HS-27A (cell line): Measurements from ENCODE around the gene AFMID.
A peak's percentile ranks its signal among the peaks of the same experiment; 100 is the strongest.
"Not testable (repeated sequence)": the region's sequence is repeated elsewhere in the genome, so short reads cannot be mapped to it uniquely, and the experiment has no call there.

Experiments
- DNase-seq: peaks from one replicate; pipeline ENCODE4 v3.0.0-alpha.2; 2012; ENCODE audit warnings: low read depth, missing footprints

Gene AFMID

GRCh38 chr17:78186692-78187595, at the start of gene AFMID, which contains the start of gene TK1:
AFMID (plus strand) TSS chr17:78187362; CDS start chr17:78187371, 9 bp downstream.
TK1 (minus strand) TSS chr17:78187052; CDS start chr17:78186994, 58 bp downstream.
- DNase-seq = peak; percentile 71

GRCh38 chr17:78137392-78138203, 49.6 kb upstream of the AFMID start:
- DNase-seq = no peak

GRCh38 chr17:78138204-78139060, 48.7 kb upstream of the AFMID start:
- DNase-seq = no peak

- not testable (repeated sequence) for DNase-seq
These were observed 47.3 kb upstream of the AFMID start for GRCh38 chr17:78139861-78140168.

GRCh38 chr17:78140169-78141051, 46.8 kb upstream of the AFMID start:
- no peak for DNase-seq

GRCh38 chr17:78141437-78142118, 45.6 kb upstream of the AFMID start:
- no peak for DNase-seq

- no peak for DNase-seq
These were observed 44.9 kb upstream of the AFMID start for GRCh38 chr17:78142119-78142861.

GRCh38 chr17:78143214-78144146, 43.7 kb upstream of the AFMID start:
- no peak for DNase-seq

GRCh38 chr17:78144147-78144719, 42.9 kb upstream of the AFMID start:
- DNase-seq = no peak

- DNase-seq = no peak
These were observed 42.2 kb upstream of the AFMID start for GRCh38 chr17:78144736-78145641.

- no peak for DNase-seq
These were observed 40.7 kb upstream of the AFMID start for GRCh38 chr17:78146471-78146869.

- no peak for DNase-seq
These were observed 40.3 kb upstream of the AFMID start for GRCh38 chr17:78146881-78147280.

GRCh38 chr17:78147315-78147998, 39.7 kb upstream of the AFMID start:
- DNase-seq = no peak

- no peak for DNase-seq
These were observed 38.7 kb upstream of the AFMID start for GRCh38 chr17:78148286-78149016.

- DNase-seq = no peak
These were observed 35.6 kb upstream of the AFMID start for GRCh38 chr17:78151514-78152008.
